Right cardiac atrium (tissue), 5 donors: Measurements from ENCODE around the gene NFE2L2. TPM values are rescaled to one million over a fixed set of nuclear protein-coding genes. Genes with fewer than 3 reads are reported as not detected.
A peak's percentile ranks its signal among the peaks of the same experiment; 100 is the strongest.
"Not testable (repeated sequence)": the region's sequence is repeated elsewhere in the genome, so short reads cannot be mapped to it uniquely, and the experiment has no call there.

ENCODE experiments used
- ATAC-seq, 2 donors: fragments of 200-7000 bp; cut with Tn5 transposase; one replicate each; pipeline versions ENCODE4 v1.8.0 to v1.9.1; 2020; ENCODE audit warnings: moderate library complexity in 2 of 2, mild to moderate bottlenecking in 1 of 2
- DNase-seq, 3 donors: peaks; one replicate each; pipeline ENCODE4 v3.0.0-alpha.2; 2020
- H3K27ac ChIP-seq: one replicate; pipeline ENCODE4 v1.5.1; 2013; ENCODE audit warnings: mild to moderate bottlenecking, low read length, control low read depth, moderate library complexity
- H3K27me3 ChIP-seq: one replicate; pipeline ENCODE4 v1.6.1; 2013; ENCODE audit not compliant: control insufficient read depth, insufficient read depth
- H3K4me1 ChIP-seq: one replicate; pipeline ENCODE4 v1.6.1; 2013; ENCODE audit warnings: low read length; ENCODE audit not compliant: control insufficient read depth, insufficient read depth
- H3K4me3 ChIP-seq: one replicate; pipeline ENCODE4 v1.5.1; 2013; ENCODE audit warnings: low read length, control low read depth
- H3K9me3 ChIP-seq: one replicate; pipeline ENCODE4 v1.6.1; 2013; ENCODE audit warnings: low read length; ENCODE audit not compliant: control insufficient read depth
- WGBS: extraction: QIAGEN DNeasy Blood & Tissue Kit; methylation state at CpG from one replicate; pipeline ENCODE4 v1.1.7; 2013; 5-methylcytosine and 5-hydroxymethylcytosine counted together
- intact Hi-C, 4 donors: fragments of 100-400 bp; cut with DNase I; formaldehyde crosslinking; loops; one replicate each; pipeline versions ENCODE4 v1.11.0 to v1.14.0; 2022 to 2023
- polyA plus RNA-seq: library from polyadenylated mRNA; stranded (reverse); fragments of 200-250 nt; gene quantifications from one replicate; pipeline ENCODE4 v1.2.3, GENCODE V29; 2013
- total RNA-seq, 4 donors: library from RNA; stranded (reverse); fragmentation: NEBNext Ultra II Directional; extraction: Animal tissue kit (Norgen Biotek cat#: 25700); gene quantifications; one replicate each; pipeline ENCODE4 v1.2.1, GENCODE V29; 2021
- donor health status: healthy with polysubstance abuse.
- donor health status: DM: no; HTN: yes; CAD: no.
- donor health status: DM: no; HTN: no; CAD: no.
- donor health status: DM: no; HTN: yes; CAD: no; lungs with severe emphysema.
- donor health status: DM: yes; HTN: yes; CAD: no.

The NFE2L2 gene
- total and polyA plus RNA-seq, 5 donors: 55.8 to 95.7 (median 75.9) TPM

- WGBS: 65% methylated on average over 6 of the region's 6 CpGs
- H3K4me1 ChIP-seq: peaks cover 17% of the 10 kb centered on the region
- ATAC-seq (peak; percentile 46 to 48), DNase-seq (peak in 1 of 3 donors; percentile 57)
- no peak overlapping the region for H3K4me3 ChIP-seq
- H3K27ac ChIP-seq: peak overlapping the region; percentile 88
- no peaks in the 10 kb centered on the region for H3K9me3 ChIP-seq
- intact Hi-C loops: no loop called here
- no peaks in the 10 kb centered on the region for H3K27me3 ChIP-seq
Measured at GRCh38 chr2:177235855-177236437, 28.6 kb downstream of the NFE2L2 start.

GRCh38 chr2:177234267-177234666 lies 30.3 kb downstream of the NFE2L2 start:
- Histone ChIP-seq H3K27ac (no peak overlapping the region), H3K4me3 (no peak overlapping the region), H3K4me1 (peaks cover 10% of the 10 kb centered on the region), H3K9me3 (no peaks in the 10 kb centered on the region), H3K27me3 (no peaks in the 10 kb centered on the region)
- ATAC-seq (no peak), DNase-seq (no peak)
- intact Hi-C loops: no loop called here

GRCh38 chr2:177232098-177232704 lies 32.3 kb downstream of the NFE2L2 start:
- ATAC-seq (no peak), DNase-seq (no peak)
- intact Hi-C loops: no loop called here
- Histone ChIP-seq H3K9me3 (no peaks in the 10 kb centered on the region), H3K27ac (no peak overlapping the region), H3K27me3 (no peaks in the 10 kb centered on the region), H3K4me1 (peaks cover 9% of the 10 kb centered on the region), H3K4me3 (no peak overlapping the region)
- 85% methylated on average over 8 of the region's 8 CpGs for WGBS

- H3K27ac ChIP-seq: no peak overlapping the region
- WGBS: 92% methylated on average over 3 of the region's 3 CpGs
- no peaks in the 10 kb centered on the region for H3K27me3 ChIP-seq
- no peaks in the 10 kb centered on the region for H3K9me3 ChIP-seq
- peaks cover 5% of the 10 kb centered on the region for H3K4me1 ChIP-seq
- intact Hi-C loops: no loop called here
- ATAC-seq: no peak
- no peak for DNase-seq
- no peak overlapping the region for H3K4me3 ChIP-seq
Measured at GRCh38 chr2:177231270-177231669, 33.3 kb downstream of the NFE2L2 start.

- Histone ChIP-seq H3K9me3 (no peaks in the 10 kb centered on the region), H3K27ac (peak overlapping the region; percentile 6), H3K4me1 (peaks cover 1% of the 10 kb centered on the region), H3K27me3 (no peaks in the 10 kb centered on the region), H3K4me3 (no peak overlapping the region)
- ATAC-seq (peak; percentile 12 to 30), DNase-seq (peak in 2 of 3 donors; percentile 28 to 32)
- intact Hi-C loops: no loop called here
- WGBS: 93% methylated on average over 8 of the region's 8 CpGs
Measured at GRCh38 chr2:177229442-177230242, 34.9 kb downstream of the NFE2L2 start.

- H3K4me3 ChIP-seq: no peak overlapping the region
- WGBS: 83% methylated on average over 2 of the region's 2 CpGs
- ATAC-seq: no peak
- no peaks in the 10 kb centered on the region for H3K9me3 ChIP-seq
- intact Hi-C loops: no loop called here
- H3K27me3 ChIP-seq: no peaks in the 10 kb centered on the region
- H3K27ac ChIP-seq: no peak overlapping the region
- peaks cover 1% of the 10 kb centered on the region for H3K4me1 ChIP-seq
- no peak for DNase-seq
Measured at GRCh38 chr2:177225965-177226360, 38.6 kb downstream of the NFE2L2 start.

- H3K27ac ChIP-seq, intact Hi-C loops, H3K4me1 ChIP-seq, H3K9me3 ChIP-seq, ATAC-seq, H3K27me3 ChIP-seq, H3K4me3 ChIP-seq, DNase-seq: not testable (repeated sequence)
Measured at GRCh38 chr2:177223436-177223835, 41.1 kb downstream of the NFE2L2 start.

GRCh38 chr2:177221970-177222369 lies 42.6 kb downstream of the NFE2L2 start:
- DNase-seq (no peak), ATAC-seq (no peak)
- Histone ChIP-seq H3K27ac (no peak overlapping the region), H3K4me1 (no peaks in the 10 kb centered on the region), H3K9me3 (no peaks in the 10 kb centered on the region), H3K27me3 (no peaks in the 10 kb centered on the region), H3K4me3 (no peak overlapping the region)
- WGBS: 82% methylated on average over 3 of the region's 3 CpGs
- intact Hi-C loops: no loop called here

- H3K4me1 ChIP-seq: no peaks in the 10 kb centered on the region
- ATAC-seq (no peak), DNase-seq (no peak)
- no peak overlapping the region for H3K27ac ChIP-seq
- no peak overlapping the region for H3K4me3 ChIP-seq
- no peaks in the 10 kb centered on the region for H3K27me3 ChIP-seq
- WGBS: 91% methylated on average over 3 of the region's 3 CpGs
- intact Hi-C loops: no loop called here
- H3K9me3 ChIP-seq: no peaks in the 10 kb centered on the region
Measured at GRCh38 chr2:177221534-177221933, 43.0 kb downstream of the NFE2L2 start.

GRCh38 chr2:177219787-177220186 lies 44.7 kb downstream of the NFE2L2 start:
- 95% methylated on average over 2 of the region's 2 CpGs for WGBS
- not testable (repeated sequence) for H3K27me3 ChIP-seq, H3K4me1 ChIP-seq, H3K27ac ChIP-seq, H3K9me3 ChIP-seq, DNase-seq, H3K4me3 ChIP-seq, ATAC-seq
- intact Hi-C loops: loop anchor here in 2 of 4 donors (5.0 to 10.0 kb wide), 2 partner anchors 33 to 55 kb away; no protein-coding TSS in a partner anchor

GRCh38 chr2:177217247-177217843 lies 47.2 kb downstream of the NFE2L2 start:
- intact Hi-C loops: loop anchor here in 2 of 4 donors (5.0 to 10.0 kb wide), 2 partner anchors 35 to 53 kb away; no protein-coding TSS in a partner anchor
- no peak overlapping the region for H3K27ac ChIP-seq
- 82% methylated on average over 5 of the region's 5 CpGs for WGBS
- no peaks in the 10 kb centered on the region for H3K27me3 ChIP-seq
- no peak overlapping the region for H3K4me3 ChIP-seq
- no peaks in the 10 kb centered on the region for H3K9me3 ChIP-seq
- DNase-seq: no peak
- H3K4me1 ChIP-seq: peaks cover 3% of the 10 kb centered on the region
- ATAC-seq: no peak
